H9 (cell line): Measurements from ENCODE around the gene UGT1A5. TPM values are rescaled to one million over a fixed set of nuclear protein-coding genes. Genes with fewer than 3 reads are reported as not detected.

Source experiments
- DNase-seq: peaks from one replicate; pipeline ENCODE4 v3.0.0-alpha.2; 2017
- H2AFZ ChIP-seq: one replicate; pipeline ENCODE4 v1.6.1; 2013; ENCODE audit warnings: mild to moderate bottlenecking, low read length, control low read depth, moderate library complexity
- H2AK5ac ChIP-seq: 2 replicates; pipeline ENCODE4 v1.6.1; 2013; ENCODE audit warnings: low read length, control low read depth, mixed read lengths; ENCODE audit not compliant: insufficient read length
- H2BK120ac ChIP-seq: one replicate; pipeline ENCODE4 v1.6.1; 2013; ENCODE audit warnings: low read depth, mild to moderate bottlenecking, low read length, control low read depth, inconsistent platforms; ENCODE audit not compliant: poor library complexity, severe bottlenecking
- H2BK12ac ChIP-seq: 2 replicates; pipeline ENCODE4 v1.6.1; 2013; ENCODE audit warnings: low read length, control low read depth, mixed read lengths, low read depth; ENCODE audit not compliant: insufficient read length
- H2BK15ac ChIP-seq: 2 replicates; pipeline ENCODE4 v1.6.1; 2013; ENCODE audit warnings: low read depth, low read length, control low read depth
- H2BK20ac ChIP-seq: one replicate; pipeline ENCODE4 v1.6.1; 2013; ENCODE audit warnings: low read depth, mild to moderate bottlenecking, low read length, control low read depth, inconsistent platforms; ENCODE audit not compliant: poor library complexity, severe bottlenecking
- H2BK5ac ChIP-seq: 2 replicates; pipeline ENCODE4 v1.6.1; 2013; ENCODE audit warnings: low read length, control low read depth, mixed read lengths; ENCODE audit not compliant: insufficient read length
- H3K14ac ChIP-seq: 2 replicates; pipeline ENCODE4 v1.6.1; 2013; ENCODE audit warnings: low read length, control low read depth; ENCODE audit not compliant: insufficient read depth
- H3K18ac ChIP-seq: 2 replicates; pipeline ENCODE4 v1.6.1; 2013; ENCODE audit warnings: low read depth, mild to moderate bottlenecking, mixed read lengths, low read length, control low read depth; ENCODE audit not compliant: insufficient read length
- H3K23ac ChIP-seq: 2 replicates; pipeline ENCODE4 v1.6.1; 2013; ENCODE audit warnings: low read length, control low read depth, mixed read lengths, low read depth; ENCODE audit not compliant: insufficient read length
- H3K23me2 ChIP-seq: 2 replicates; pipeline ENCODE4 v1.6.1; 2013; ENCODE audit warnings: low read depth, mild to moderate bottlenecking, mixed read lengths, low read length, control low read depth; ENCODE audit not compliant: insufficient read length, poor library complexity, severe bottlenecking
- H3K27ac ChIP-seq: 2 replicates; pipeline ENCODE4 v1.5.1; 2013; ENCODE audit warnings: low read length, control low read depth, mixed read lengths, low read depth; ENCODE audit not compliant: insufficient read length
- H3K27me3 ChIP-seq: 2 replicates; pipeline ENCODE4 v1.6.1; 2013; ENCODE audit warnings: low read length, control low read depth, inconsistent platforms; ENCODE audit not compliant: insufficient read depth
- H3K4ac ChIP-seq: 2 replicates; pipeline ENCODE4 v1.6.1; 2013; ENCODE audit warnings: low read depth, mild to moderate bottlenecking, control low read depth, inconsistent platforms, low read length, moderate library complexity
- H3K4me1 ChIP-seq: 2 replicates; pipeline ENCODE4 v1.6.1; 2013; ENCODE audit warnings: low read length, control low read depth, inconsistent platforms; ENCODE audit not compliant: insufficient read depth
- H3K4me2 ChIP-seq: 2 replicates; pipeline ENCODE4 v1.6.1; 2013; ENCODE audit warnings: low read length, control low read depth, mixed read lengths; ENCODE audit not compliant: insufficient read length, insufficient read depth
- H3K56ac ChIP-seq: 2 replicates; pipeline ENCODE4 v1.6.1; 2013; ENCODE audit warnings: low read depth, mild to moderate bottlenecking, mixed read lengths, low read length, control low read depth; ENCODE audit not compliant: insufficient read length
- H3K79me1 ChIP-seq: 2 replicates; pipeline ENCODE4 v1.6.1; 2013; ENCODE audit warnings: low read depth, mild to moderate bottlenecking, moderate library complexity, low read length, control low read depth, inconsistent platforms; ENCODE audit not compliant: insufficient read depth, poor library complexity, severe bottlenecking
- H3K79me2 ChIP-seq: 2 replicates; pipeline ENCODE4 v1.6.1; 2013; ENCODE audit warnings: low read length, control low read depth, inconsistent platforms; ENCODE audit not compliant: insufficient read depth
- H3K9ac ChIP-seq: 2 replicates; pipeline ENCODE4 v1.6.1; 2013; ENCODE audit warnings: low read length, control low read depth, mixed read lengths; ENCODE audit not compliant: insufficient read length; ENCODE audit errors: extremely low read depth
- H3K9me3 ChIP-seq: one replicate; pipeline ENCODE4 v1.6.1; 2013; ENCODE audit warnings: low read depth, low read length, inconsistent platforms; ENCODE audit not compliant: control insufficient read depth
- H3T11ph ChIP-seq: one replicate; pipeline ENCODE4 v1.6.1; 2013; ENCODE audit warnings: mild to moderate bottlenecking, low read length, control low read depth, inconsistent platforms
- H4K20me1 ChIP-seq: one replicate; pipeline ENCODE4 v1.6.1; 2013; ENCODE audit not compliant: control insufficient read depth, insufficient read length, insufficient read depth
- H4K5ac ChIP-seq: 2 replicates; pipeline ENCODE4 v1.6.1; 2013; ENCODE audit warnings: low read depth, mild to moderate bottlenecking, mixed read lengths, low read length, control low read depth; ENCODE audit not compliant: insufficient read length
- H4K8ac ChIP-seq: replicated peaks from 2 replicates; pipeline ENCODE4 v1.6.1; 2013; ENCODE audit warnings: low read length, control low read depth, mixed read lengths, low read depth; ENCODE audit not compliant: insufficient read length
- H4K91ac ChIP-seq: 2 replicates; pipeline ENCODE4 v1.6.1; 2013; ENCODE audit warnings: low read depth, mild to moderate bottlenecking, moderate library complexity, mixed read lengths, low read length, control low read depth; ENCODE audit not compliant: insufficient read length
- H3K27ac Mint-ChIP-seq, 3 experiments: 2 replicates in 2 of 3; 3 replicates in 1 of 3; pipeline ENCODE4 v1.8.0; 2020 to 2021; ENCODE audit warnings: mixed read lengths in 3 of 3, mild to moderate bottlenecking in 1 of 3, moderate library complexity in 1 of 3
- H3K27me3 Mint-ChIP-seq: 2 replicates; pipeline ENCODE4 v1.8.0; 2021; ENCODE audit warnings: low read depth, mild to moderate bottlenecking, moderate library complexity, mixed read lengths
- H3K36me3 Mint-ChIP-seq, 3 experiments: 2 replicates in 2 of 3; 3 replicates in 1 of 3; pipeline ENCODE4 v1.8.0; 2020 to 2021; ENCODE audit warnings: low read depth in 3 of 3, mixed read lengths in 3 of 3; ENCODE audit not compliant: insufficient read depth in 1 of 3
- H3K4me1 Mint-ChIP-seq, 2 experiments: 2 replicates each; pipeline ENCODE4 v1.8.0; 2020; ENCODE audit warnings: mixed read lengths in 2 of 2
- H3K4me3 Mint-ChIP-seq, 2 experiments: 2 replicates in 1 of 2; 3 replicates in 1 of 2; pipeline ENCODE4 v1.8.0; 2020 to 2021; ENCODE audit warnings: mild to moderate bottlenecking in 2 of 2, mixed read lengths in 2 of 2, moderate library complexity in 1 of 2
- H3K9me3 Mint-ChIP-seq, 2 experiments: 2 replicates in 1 of 2; 3 replicates in 1 of 2; pipeline ENCODE4 v1.8.0; 2020; ENCODE audit warnings: mild to moderate bottlenecking in 2 of 2, mixed read lengths in 2 of 2, moderate library complexity in 1 of 2
- WGBS: extraction: QIAGEN DNeasy Blood & Tissue Kit; methylation state at CpG from one replicate; pipeline ENCODE4 v1.1.7; 2013; ENCODE audit warnings: missing lambda C conversion rate, low lambda C conversion rate, mixed read lengths; ENCODE audit not compliant: insufficient read length; ENCODE audit errors: extremely low coverage; 5-methylcytosine and 5-hydroxymethylcytosine counted together
- total RNA-seq: library from RNA; stranded (reverse); gene quantifications from 2 replicates; pipeline ENCODE4 v1.2.1, GENCODE V29; 2021
- TF ChIP-seq, protein P1 (sequence below): fragments of 200-600 bp; sonication (generic); conservative IDR thresholded peaks from 3 replicates; pipeline ENCODE4 v1.8.0; 2021; ENCODE audit warnings: antibody characterized with exemption, mild to moderate bottlenecking

The UGT1A5 gene
- total RNA-seq, 1 experiment from 2014 or later: not detected

DNA sequence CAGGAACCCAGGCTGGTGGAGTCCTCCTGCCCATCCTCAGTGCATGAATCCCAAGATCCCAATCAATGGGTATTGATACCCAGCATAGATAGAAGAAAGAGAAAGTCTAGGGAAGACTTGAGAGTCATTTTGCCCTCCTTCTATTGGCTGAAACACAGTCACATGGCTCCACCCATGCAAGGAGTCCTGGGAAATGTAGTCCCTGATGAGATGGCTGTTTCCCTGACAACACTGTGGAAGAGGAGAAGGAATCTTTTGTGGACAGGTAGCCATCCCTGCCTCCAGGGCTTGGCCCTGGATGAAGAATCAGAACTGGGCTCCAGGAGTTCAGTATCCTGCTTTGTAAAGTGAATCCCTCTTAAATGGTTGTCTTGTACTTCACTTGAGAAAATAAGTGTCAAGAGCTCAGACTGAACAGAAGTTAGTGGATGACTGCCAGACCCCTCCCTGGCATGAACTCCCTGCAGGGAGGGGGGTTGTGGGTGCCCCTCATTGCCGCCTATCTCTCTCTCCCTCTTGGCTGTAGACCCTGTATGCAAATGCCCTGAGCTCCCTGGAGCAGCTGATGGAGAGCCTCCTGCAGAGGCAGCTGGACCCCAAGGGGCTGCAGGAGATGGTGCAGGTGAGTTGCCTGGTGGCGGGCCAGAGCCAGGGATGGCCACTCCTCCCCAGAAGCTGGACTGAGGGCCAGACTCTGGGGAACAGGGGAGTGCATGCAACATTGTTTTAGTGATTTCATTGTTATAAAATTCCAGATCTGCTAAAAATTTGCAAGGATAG lies 101.5 kb downstream of the UGT1A5 start:
- peaks cover 0 to 2% of the 10 kb centered on the region in 2 experiments; a peak in 1 of 5 replicates for H3K9me3 Mint-ChIP-seq
- Histone ChIP-seq H3K27me3 (no peaks in the 10 kb centered on the region), H2BK5ac (no peak overlapping the region), H3T11ph (no peak overlapping the region), H3K27ac (no peak overlapping the region), H2BK20ac (no peak overlapping the region), H3K23ac (no peak overlapping the region), H4K8ac (no peak overlapping the region), H4K5ac (no peak overlapping the region), H3K56ac (no peak overlapping the region), H3K4me1 (no peaks in the 10 kb centered on the region), H2AK5ac (no peak overlapping the region), H3K23me2 (no peaks in the 10 kb centered on the region), H3K9me3 (no peaks in the 10 kb centered on the region), H3K79me2 (no peaks in the 10 kb centered on the region), H2BK15ac (no peak overlapping the region), H3K4ac (no peak overlapping the region), H4K91ac (no peak overlapping the region), H2BK12ac (no peak overlapping the region), H3K79me1 (no peaks in the 10 kb centered on the region), H2BK120ac (no peak overlapping the region), H2AFZ (no peak overlapping the region), H3K4me2 (no peak overlapping the region), H4K20me1 (no peaks in the 10 kb centered on the region), H3K18ac (no peak overlapping the region), H3K9ac (no peak overlapping the region), H3K14ac (no peak overlapping the region; the same call in 1 of the 2 replicates)
- no peak overlapping the region for H3K4me3 Mint-ChIP-seq
- no peaks in the 10 kb centered on the region for H3K4me1 Mint-ChIP-seq
- no CpG with 5 or more reads among the region's 2 CpGs for WGBS
- no peak overlapping the region for H3K27ac Mint-ChIP-seq
- no peaks in the 10 kb centered on the region for H3K36me3 Mint-ChIP-seq
- DNase-seq: peak; percentile 34
- peaks cover 12% of the 10 kb centered on the region for H3K27me3 Mint-ChIP-seq
- TF ChIP-seq, protein P1, sequence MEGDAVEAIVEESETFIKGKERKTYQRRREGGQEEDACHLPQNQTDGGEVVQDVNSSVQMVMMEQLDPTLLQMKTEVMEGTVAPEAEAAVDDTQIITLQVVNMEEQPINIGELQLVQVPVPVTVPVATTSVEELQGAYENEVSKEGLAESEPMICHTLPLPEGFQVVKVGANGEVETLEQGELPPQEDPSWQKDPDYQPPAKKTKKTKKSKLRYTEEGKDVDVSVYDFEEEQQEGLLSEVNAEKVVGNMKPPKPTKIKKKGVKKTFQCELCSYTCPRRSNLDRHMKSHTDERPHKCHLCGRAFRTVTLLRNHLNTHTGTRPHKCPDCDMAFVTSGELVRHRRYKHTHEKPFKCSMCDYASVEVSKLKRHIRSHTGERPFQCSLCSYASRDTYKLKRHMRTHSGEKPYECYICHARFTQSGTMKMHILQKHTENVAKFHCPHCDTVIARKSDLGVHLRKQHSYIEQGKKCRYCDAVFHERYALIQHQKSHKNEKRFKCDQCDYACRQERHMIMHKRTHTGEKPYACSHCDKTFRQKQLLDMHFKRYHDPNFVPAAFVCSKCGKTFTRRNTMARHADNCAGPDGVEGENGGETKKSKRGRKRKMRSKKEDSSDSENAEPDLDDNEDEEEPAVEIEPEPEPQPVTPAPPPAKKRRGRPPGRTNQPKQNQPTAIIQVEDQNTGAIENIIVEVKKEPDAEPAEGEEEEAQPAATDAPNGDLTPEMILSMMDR: no peak
